Measurements from ENCODE around the gene WNT4.

The WNT4 gene

DNA sequence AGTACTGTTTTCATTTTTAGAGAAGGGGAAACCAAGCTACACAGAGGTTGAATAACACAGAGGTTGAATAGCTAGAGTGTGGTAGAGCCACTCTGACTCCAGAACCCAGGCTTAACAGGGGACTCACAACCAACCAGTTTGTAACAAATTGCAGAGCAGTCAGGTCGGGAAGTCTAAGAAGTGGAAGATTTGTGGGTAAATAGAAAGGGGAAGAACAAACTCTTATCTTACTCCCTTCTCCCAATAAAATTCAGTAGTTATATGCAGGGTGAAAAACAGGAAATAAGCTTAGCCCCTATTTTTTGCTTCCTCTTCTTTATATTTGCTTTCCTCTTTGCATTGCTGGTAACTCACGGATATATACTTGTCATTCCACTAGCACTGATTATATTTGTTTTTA, 67.2 kb downstream of the WNT4 start:
- H3K4me3 ChIP-seq (ENCODE audit: low read depth, low read length): no peak overlapping the region
- peak; percentile 85 for DNase-seq (ENCODE audit: low read depth)
- no peak for TF ChIP-seq MYC (IDR thresholded peaks at IDR 0.05; ENCODE audit: low read depth, low read length)
- TF ChIP-seq, protein P1, sequence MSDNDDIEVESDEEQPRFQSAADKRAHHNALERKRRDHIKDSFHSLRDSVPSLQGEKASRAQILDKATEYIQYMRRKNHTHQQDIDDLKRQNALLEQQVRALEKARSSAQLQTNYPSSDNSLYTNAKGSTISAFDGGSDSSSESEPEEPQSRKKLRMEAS (IDR thresholded peaks at IDR 0.05; ENCODE audit: low read depth, low read length): no peak
- TF ChIP-seq, protein P2, sequence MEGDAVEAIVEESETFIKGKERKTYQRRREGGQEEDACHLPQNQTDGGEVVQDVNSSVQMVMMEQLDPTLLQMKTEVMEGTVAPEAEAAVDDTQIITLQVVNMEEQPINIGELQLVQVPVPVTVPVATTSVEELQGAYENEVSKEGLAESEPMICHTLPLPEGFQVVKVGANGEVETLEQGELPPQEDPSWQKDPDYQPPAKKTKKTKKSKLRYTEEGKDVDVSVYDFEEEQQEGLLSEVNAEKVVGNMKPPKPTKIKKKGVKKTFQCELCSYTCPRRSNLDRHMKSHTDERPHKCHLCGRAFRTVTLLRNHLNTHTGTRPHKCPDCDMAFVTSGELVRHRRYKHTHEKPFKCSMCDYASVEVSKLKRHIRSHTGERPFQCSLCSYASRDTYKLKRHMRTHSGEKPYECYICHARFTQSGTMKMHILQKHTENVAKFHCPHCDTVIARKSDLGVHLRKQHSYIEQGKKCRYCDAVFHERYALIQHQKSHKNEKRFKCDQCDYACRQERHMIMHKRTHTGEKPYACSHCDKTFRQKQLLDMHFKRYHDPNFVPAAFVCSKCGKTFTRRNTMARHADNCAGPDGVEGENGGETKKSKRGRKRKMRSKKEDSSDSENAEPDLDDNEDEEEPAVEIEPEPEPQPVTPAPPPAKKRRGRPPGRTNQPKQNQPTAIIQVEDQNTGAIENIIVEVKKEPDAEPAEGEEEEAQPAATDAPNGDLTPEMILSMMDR (IDR thresholded peaks at IDR 0.05; ENCODE audit: low read depth, low read length): no peak
- TF ChIP-seq POLR2A (IDR thresholded peaks at IDR 0.05; ENCODE audit: extremely low read depth, insufficient read length): no peak

DNA sequence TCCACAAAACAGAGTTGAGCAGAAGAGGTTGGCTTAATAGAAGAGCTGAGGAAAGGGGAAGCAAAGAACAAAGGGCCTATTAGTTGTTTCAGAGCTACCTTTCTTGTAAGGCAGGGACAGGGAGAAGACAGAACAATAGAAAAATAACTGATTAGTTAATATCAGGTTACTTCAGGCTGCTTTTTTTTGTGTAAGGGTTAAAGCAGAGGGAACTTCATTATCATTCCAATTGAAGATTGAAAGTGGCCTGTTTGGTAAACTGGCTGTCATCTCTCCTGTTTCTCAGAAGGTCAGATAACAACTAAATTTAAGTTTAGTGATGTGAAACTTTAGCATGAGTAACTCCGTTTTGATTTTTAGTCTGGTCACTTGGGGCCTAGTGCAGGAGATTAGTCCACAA, 68.1 kb downstream of the WNT4 start:
- TF ChIP-seq MYC (IDR thresholded peaks at IDR 0.05; ENCODE audit: low read depth, low read length) (no peak), POLR2A (IDR thresholded peaks at IDR 0.05; ENCODE audit: extremely low read depth, insufficient read length) (no peak)
- TF ChIP-seq, protein P2 (IDR thresholded peaks at IDR 0.05; ENCODE audit: low read depth, low read length): no peak
- TF ChIP-seq, protein P1 (IDR thresholded peaks at IDR 0.05; ENCODE audit: low read depth, low read length): no peak
- peak; percentile 48 for DNase-seq (ENCODE audit: low read depth)
- H3K4me3 ChIP-seq (ENCODE audit: low read depth, low read length): no peak overlapping the region

DNA sequence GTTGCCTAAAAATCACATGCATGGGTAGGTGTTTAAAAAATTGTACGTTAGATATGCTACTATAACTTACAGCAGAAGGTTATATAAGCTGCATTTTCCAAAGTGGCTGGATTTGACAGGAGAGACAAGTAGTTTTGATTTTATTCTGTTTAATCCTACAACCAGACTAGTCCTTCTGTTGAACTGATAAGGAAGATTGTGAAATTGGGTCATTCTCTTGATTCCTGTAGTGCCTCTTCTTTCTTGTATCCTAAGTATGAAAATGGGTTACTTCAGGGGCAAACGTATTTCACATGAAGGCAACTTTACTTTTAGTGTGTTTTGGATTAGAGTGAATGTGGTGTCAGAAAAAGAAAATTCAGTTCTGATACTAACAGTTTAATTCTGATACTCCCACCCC, 71.4 kb downstream of the WNT4 start:
- DNase-seq (ENCODE audit: low read depth): no peak
- TF ChIP-seq, protein P2 (IDR thresholded peaks at IDR 0.05; ENCODE audit: low read depth, low read length): no peak
- TF ChIP-seq POLR2A (IDR thresholded peaks at IDR 0.05; ENCODE audit: extremely low read depth, insufficient read length) (no peak), MYC (IDR thresholded peaks at IDR 0.05; ENCODE audit: low read depth, low read length) (no peak)
- TF ChIP-seq, protein P1 (IDR thresholded peaks at IDR 0.05; ENCODE audit: low read depth, low read length): no peak
- H3K4me3 ChIP-seq (ENCODE audit: low read depth, low read length): no peak overlapping the region

Data from NB4 (cell line).